Measurements from ENCODE around the gene FBXW4. TPM values are rescaled to one million over a fixed set of nuclear protein-coding genes. Genes with fewer than 3 reads are reported as not detected.

FBXW4 gene, protein sequence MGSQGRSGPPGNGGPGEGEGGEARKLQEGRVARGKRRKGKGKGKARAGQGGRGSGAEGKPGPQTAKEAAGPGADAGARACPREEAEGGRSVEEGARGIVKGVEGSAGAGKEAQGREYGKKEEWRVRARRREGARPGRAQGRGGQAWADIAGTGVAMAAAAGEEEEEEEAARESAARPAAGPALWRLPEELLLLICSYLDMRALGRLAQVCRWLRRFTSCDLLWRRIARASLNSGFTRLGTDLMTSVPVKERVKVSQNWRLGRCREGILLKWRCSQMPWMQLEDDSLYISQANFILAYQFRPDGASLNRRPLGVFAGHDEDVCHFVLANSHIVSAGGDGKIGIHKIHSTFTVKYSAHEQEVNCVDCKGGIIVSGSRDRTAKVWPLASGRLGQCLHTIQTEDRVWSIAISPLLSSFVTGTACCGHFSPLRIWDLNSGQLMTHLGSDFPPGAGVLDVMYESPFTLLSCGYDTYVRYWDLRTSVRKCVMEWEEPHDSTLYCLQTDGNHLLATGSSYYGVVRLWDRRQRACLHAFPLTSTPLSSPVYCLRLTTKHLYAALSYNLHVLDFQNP
- 31.0 and 32.0 TPM in 2 replicates for total RNA-seq

DNA sequence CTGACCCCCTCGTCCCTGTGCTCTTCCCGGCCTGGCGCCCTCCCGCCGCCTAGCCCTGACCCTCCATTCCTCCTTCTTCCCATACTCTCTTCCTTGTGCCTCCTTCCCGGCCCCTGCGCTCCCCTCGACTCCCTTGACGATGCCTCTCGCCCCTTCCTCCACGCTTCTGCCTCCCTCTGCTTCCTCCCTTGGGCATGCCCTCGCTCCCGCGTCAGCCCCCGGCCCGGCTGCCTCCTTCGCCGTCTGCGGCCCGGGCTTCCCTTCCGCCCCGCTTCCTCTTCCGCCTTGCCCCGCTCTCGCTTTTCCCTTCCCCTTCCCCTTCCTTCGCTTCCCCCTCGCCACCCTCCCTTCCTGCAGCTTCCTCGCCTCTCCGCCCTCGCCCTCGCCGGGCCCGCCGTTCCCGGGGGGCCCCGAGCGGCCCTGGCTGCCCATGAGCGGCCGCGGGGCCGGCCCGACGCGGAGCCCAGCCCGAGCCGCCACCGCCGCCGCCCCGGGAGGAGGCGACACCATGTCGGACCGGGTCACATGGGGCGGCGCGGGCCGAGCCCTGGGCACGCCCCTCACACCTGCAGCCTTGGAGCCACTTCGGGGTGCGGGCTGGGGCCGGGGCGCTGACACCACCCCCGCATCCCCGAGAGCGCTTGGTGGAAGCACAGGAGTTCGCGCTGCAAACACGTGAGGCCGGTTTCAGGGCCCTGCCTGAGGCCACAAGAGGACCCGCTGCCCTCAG, at the start of gene FBXW4:
Gene FBXW4 (minus strand): TSS at position 497 of the 730 bp plus-strand sequence. CDS start 65 bp downstream, at position 432.

DNA sequence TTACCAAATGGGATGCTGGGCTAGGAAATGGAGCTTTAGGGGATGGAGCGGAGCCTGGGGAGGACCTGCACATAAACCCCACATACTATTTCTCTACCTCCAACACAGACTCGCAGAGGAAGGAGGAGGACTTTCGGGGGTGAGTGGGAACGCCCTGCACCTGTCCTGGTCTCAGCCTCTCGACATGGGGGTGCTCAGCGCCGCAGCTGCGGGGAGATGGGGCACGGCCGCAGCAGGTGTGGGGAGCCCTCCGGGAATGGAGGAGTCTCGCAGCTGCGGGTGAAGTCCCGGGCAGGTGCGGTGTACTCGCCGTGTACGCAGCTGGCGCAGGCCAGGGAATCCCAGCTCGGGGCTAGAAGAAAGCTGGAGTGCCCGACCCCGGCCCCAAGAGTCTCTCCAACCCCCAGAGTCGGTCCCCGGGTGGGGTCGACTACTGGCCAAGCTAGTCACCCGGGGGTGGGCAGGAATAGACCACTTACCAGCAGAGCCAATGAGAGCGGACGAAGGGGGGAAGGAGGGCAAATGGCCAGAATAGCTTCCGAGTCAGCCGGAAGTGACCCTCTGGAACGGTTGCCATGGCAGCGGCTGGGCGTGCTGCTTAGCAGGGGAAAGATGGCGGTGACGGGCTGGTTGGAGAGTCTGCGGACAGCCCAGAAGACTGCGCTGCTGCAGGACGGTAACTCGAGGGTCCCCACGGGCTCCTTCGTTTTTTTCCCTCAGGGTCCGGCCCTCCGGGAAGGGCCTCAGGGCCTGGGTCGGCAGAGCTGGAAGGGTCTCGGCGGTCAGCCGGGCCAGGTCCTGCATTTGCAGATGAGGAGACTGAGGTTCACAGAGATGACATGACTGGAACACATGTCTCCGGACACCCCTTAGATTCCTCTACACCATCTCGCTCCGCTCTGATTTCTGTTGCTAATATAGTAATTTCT, 107.0 kb downstream of the FBXW4 start, which contains the start of the genes DPCD and POLL:
Gene DPCD (plus strand): TSS at position 597 of the 929 bp plus-strand sequence. CDS start 16 bp downstream, at position 613.
Gene POLL (minus strand): TSS at position 533 of the 929 bp plus-strand sequence. CDS start 897 bp downstream, outside the sequence.

Other genes starting within 250 kb of the FBXW4 start
- gene POLL, start 106.9 kb downstream of the FBXW4 start, total RNA-seq: 13.1 and 16.5 TPM in 2 replicates
- 28.9 and 30.9 TPM in 2 replicates for gene DPCD, start 106.8 kb downstream of the FBXW4 start, total RNA-seq
- not detected in 2 replicates for gene FGF8, start 80.9 kb upstream of the FBXW4 start, total RNA-seq
- gene NPM3, start 88.3 kb upstream of the FBXW4 start, total RNA-seq: 43.5 and 57.5 TPM in 2 replicates
- gene OGA, start 123.3 kb upstream of the FBXW4 start, total RNA-seq: 86.7 and 118 TPM in 2 replicates
- gene KCNIP2, start 148.6 kb upstream of the FBXW4 start, total RNA-seq: 1.5 and 1.8 TPM in 2 replicates